ENCODE measurements around the gene OR5V1.
A peak's percentile ranks its signal among the peaks of the same experiment; 100 is the strongest.
"Not testable (repeated sequence)": the region's sequence is repeated elsewhere in the genome, so short reads cannot be mapped to it uniquely, and the experiment has no call there.

Gene OR5V1

GRCh38 chr6:29368765-29369164 is at the start of gene OR5V1:
TSS of gene OR5V1 (minus strand) at chr6:29368865. CDS start at chr6:29356195, 12,670 bp downstream.
- DNase-seq = no peak
- no peak for ATAC-seq

- ATAC-seq (no peak), DNase-seq (no peak)
Measured at GRCh38 chr6:29414588-29414987, 45.9 kb upstream of the OR5V1 start, which contains the start of gene OR12D1. TSS of gene OR12D1 (plus strand) at chr6:29414928.

GRCh38 chr6:29403801-29404200 is 35.1 kb upstream of the OR5V1 start:
- ATAC-seq = no peak

GRCh38 chr6:29399525-29399924 is 30.9 kb upstream of the OR5V1 start:
- no peak for DNase-seq

More at GRCh38 chr6:29403801-29404200, 35.1 kb upstream of the OR5V1 start:
- no peak for DNase-seq

GRCh38 chr6:29395331-29395730 is 26.7 kb upstream of the OR5V1 start, which contains the start of gene OR12D2:
TSS of gene OR12D2 (plus strand) at chr6:29395631. CDS start at chr6:29396700, 1,069 bp downstream.
- ATAC-seq = no peak

More at GRCh38 chr6:29399525-29399924, 30.9 kb upstream of the OR5V1 start:
- no peak for ATAC-seq

GRCh38 chr6:29388533-29388932 is 19.9 kb upstream of the OR5V1 start:
- ATAC-seq (no peak), DNase-seq (no peak)

More at GRCh38 chr6:29395331-29395730, 26.7 kb upstream of the OR5V1 start, which contains the start of gene OR12D2:
- no peak for DNase-seq

GRCh38 chr6:29376003-29376402 is 7.3 kb upstream of the OR5V1 start:
- no peak for DNase-seq

GRCh38 chr6:29375191-29375590 is 6.5 kb upstream of the OR5V1 start, which contains the start of gene OR12D3:
TSS of gene OR12D3 (minus strand) at chr6:29375291. CDS start at chr6:29375287, 4 bp downstream.
- no peak for DNase-seq
- ATAC-seq = no peak

More at GRCh38 chr6:29376003-29376402, 7.3 kb upstream of the OR5V1 start:
- no peak for ATAC-seq

- DNase-seq = no peak
- ATAC-seq = no peak
Measured at GRCh38 chr6:29355603-29356002, 13.1 kb downstream of the OR5V1 start.

GRCh38 chr6:29354980-29355379 is 13.7 kb downstream of the OR5V1 start:
- no peak for DNase-seq

GRCh38 chr6:29349348-29349747 is 19.3 kb downstream of the OR5V1 start:
- not testable (repeated sequence) for DNase-seq, ATAC-seq

More at GRCh38 chr6:29354980-29355379, 13.7 kb downstream of the OR5V1 start:
- no peak for ATAC-seq

GRCh38 chr6:29345380-29345779 is 23.3 kb downstream of the OR5V1 start:
- DNase-seq = no peak
- ATAC-seq = no peak

- DNase-seq (no peak), ATAC-seq (no peak)
Measured at GRCh38 chr6:29336269-29336668, 32.4 kb downstream of the OR5V1 start.

GRCh38 chr6:29332676-29333075 is 36.0 kb downstream of the OR5V1 start:
- ATAC-seq (peak; percentile 46), DNase-seq (no peak)

GRCh38 chr6:29325777-29326176 is 42.9 kb downstream of the OR5V1 start:
- ATAC-seq (no peak), DNase-seq (no peak)

GRCh38 chr6:29323332-29323731 is 45.3 kb downstream of the OR5V1 start:
- ATAC-seq, DNase-seq: not testable (repeated sequence)

- ATAC-seq (no peak), DNase-seq (no peak)
Measured at GRCh38 chr6:29319931-29320330, 48.7 kb downstream of the OR5V1 start.
